Measurements from ENCODE around the gene SRF. TPM values are rescaled to one million over a fixed set of nuclear protein-coding genes. Genes with fewer than 3 reads are reported as not detected.

The SRF gene
- total and polyA plus RNA-seq, 12 donors, result 7.3 to 30.9 (median 23.0) TPM

DNA sequence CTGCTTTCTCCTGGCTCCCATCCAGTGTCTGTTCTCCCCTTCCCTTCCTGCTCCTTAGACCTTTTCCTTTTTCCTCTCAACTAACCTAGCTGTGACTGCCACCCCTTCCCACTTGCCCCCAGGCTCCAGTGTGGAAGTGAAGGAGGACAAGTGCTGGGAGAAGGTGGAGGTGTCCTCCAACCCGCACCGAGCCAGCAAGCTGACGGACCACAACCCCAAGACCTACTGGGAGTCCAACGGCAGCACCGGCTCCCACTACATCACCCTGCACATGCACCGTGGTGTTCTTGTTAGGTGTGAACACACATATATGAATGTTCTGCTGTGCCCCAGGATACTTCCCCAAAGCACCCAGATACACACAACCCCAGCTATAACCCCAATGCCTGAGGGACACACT lies 29.5 kb downstream of the SRF start:
- H3K9me3 ChIP-seq (replicated peaks in 1 of 3), result no peaks in the 10 kb centered on the region
- H3K4me3 ChIP-seq, result no peak overlapping the region
- H3K27ac ChIP-seq, result no peak overlapping the region
- intact Hi-C loops (cut with DNase I), result no loop called here
- WGBS, 4 donors, result 87 to 100% (median 96%) methylated on average over 4 to 6 of the region's 6 CpGs
- TF ChIP-seq, protein P1, sequence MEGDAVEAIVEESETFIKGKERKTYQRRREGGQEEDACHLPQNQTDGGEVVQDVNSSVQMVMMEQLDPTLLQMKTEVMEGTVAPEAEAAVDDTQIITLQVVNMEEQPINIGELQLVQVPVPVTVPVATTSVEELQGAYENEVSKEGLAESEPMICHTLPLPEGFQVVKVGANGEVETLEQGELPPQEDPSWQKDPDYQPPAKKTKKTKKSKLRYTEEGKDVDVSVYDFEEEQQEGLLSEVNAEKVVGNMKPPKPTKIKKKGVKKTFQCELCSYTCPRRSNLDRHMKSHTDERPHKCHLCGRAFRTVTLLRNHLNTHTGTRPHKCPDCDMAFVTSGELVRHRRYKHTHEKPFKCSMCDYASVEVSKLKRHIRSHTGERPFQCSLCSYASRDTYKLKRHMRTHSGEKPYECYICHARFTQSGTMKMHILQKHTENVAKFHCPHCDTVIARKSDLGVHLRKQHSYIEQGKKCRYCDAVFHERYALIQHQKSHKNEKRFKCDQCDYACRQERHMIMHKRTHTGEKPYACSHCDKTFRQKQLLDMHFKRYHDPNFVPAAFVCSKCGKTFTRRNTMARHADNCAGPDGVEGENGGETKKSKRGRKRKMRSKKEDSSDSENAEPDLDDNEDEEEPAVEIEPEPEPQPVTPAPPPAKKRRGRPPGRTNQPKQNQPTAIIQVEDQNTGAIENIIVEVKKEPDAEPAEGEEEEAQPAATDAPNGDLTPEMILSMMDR (IDR thresholded peaks at IDR 0.05), result no peak
- TF ChIP-seq POLR2A (IDR thresholded peaks at IDR 0.05), result no peak
- H3K4me1 ChIP-seq (replicated peaks in 1 of 2), result no peaks in the 10 kb centered on the region
- peaks cover 0 to 50% of the 10 kb centered on the region in 2 donors for H3K36me3 ChIP-seq (replicated peaks in 1 of 2)
- H3K27me3 ChIP-seq, result no peaks in the 10 kb centered on the region
- DNase-seq, result no peak

DNA sequence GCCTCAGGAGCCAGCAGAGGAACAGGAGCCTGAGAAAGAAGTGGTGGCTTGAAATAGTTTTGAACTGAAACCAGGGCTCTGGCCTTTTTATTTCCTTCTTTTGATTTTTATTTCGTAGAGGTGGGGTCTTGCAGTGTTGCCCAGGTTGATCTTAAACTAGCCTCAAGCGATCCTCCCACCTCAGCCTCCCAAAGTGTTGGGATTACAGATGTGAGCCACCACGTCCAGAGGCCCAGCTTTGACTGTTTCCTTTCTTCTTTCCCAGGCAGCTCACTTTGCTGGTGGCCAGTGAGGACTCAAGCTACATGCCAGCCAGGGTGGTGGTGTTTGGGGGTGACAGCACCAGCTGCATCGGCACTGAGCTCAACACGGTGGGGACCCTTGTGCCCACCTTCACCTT lies 31.4 kb downstream of the SRF start:
- intact Hi-C loops (cut with DNase I), result no loop called here
- 81 to 96% (median 87%) methylated on average over 3 to 5 of the region's 5 CpGs for WGBS, 4 donors
- peaks cover 0 to 31% of the 10 kb centered on the region in 2 donors for H3K36me3 ChIP-seq (replicated peaks in 1 of 2)
- no peak overlapping the region for H3K27ac ChIP-seq
- H3K4me3 ChIP-seq, result no peak overlapping the region
- TF ChIP-seq, protein P1 (IDR thresholded peaks at IDR 0.05), result no peak
- no peak for DNase-seq
- H3K9me3 ChIP-seq (replicated peaks in 1 of 3), result no peaks in the 10 kb centered on the region
- H3K27me3 ChIP-seq, result no peaks in the 10 kb centered on the region
- H3K4me1 ChIP-seq (replicated peaks in 1 of 2), result no peaks in the 10 kb centered on the region

DNA sequence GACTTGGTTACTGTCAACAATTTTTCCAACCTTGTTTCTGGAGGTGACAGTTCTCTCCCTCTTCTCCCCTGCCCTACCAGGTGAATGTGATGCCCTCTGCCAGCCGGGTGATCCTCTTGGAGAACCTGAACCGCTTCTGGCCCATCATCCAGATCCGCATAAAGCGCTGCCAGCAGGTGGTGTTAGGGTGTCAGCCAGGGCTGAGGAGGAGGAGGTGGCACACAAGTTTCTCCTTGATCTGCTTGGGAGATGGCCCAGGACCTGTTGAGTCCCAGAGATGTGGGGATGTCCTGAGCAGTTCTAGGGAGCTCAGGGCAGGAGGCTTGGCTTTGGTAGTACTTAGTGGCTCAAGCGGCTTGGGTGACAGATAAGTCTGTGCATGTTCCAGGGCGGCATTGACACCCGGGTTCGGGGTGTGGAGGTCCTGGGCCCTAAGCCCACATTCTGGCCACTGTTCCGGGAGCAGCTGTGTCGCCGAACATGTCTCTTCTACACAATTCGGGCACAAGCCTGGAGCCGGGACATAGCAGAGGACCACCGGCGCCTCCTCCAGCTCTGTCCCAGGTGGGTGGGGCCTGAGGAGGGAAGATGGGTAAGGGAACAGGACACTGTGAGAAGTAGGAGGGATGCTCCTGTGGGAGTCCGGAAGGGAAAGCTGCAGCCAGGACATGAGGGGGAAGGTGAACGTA lies 32.1 kb downstream of the SRF start:
- Histone ChIP-seq H3K9me3 (replicated peaks in 1 of 3) (no peaks in the 10 kb centered on the region), H3K4me3 (no peak overlapping the region), H3K27ac (no peak overlapping the region), H3K36me3 (replicated peaks in 1 of 2) (peaks cover 0 to 24% of the 10 kb centered on the region in 2 donors), H3K27me3 (no peaks in the 10 kb centered on the region), H3K4me1 (replicated peaks in 1 of 2) (no peaks in the 10 kb centered on the region)
- 92 to 95% (median 93%) methylated on average over 14 to 17 of the region's 17 CpGs for WGBS, 4 donors
- intact Hi-C loops (cut with DNase I), result no loop called here
- DNase-seq, result no peak
- TF ChIP-seq, protein P1 (IDR thresholded peaks at IDR 0.05), result no peak
- TF ChIP-seq POLR2A (IDR thresholded peaks at IDR 0.05), result no peak

DNA sequence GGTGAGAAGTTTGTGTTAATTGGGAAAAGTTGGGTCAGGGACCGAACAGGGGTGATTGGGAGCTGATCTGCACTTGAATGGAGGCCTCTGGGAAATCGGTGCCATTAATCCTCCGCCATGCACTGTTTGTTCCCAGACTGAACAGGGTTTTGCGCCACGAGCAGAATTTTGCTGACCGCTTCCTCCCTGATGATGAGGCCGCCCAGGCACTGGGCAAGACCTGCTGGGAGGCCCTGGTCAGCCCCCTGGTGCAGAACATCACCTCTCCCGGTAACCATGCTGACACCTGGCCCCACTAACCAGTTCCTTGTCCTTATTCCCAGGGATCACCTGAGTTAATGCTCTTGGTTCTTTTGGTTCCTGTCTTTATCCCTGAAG lies 32.6 kb downstream of the SRF start:
- Histone ChIP-seq H3K36me3 (replicated peaks in 1 of 2) (peaks cover 0 to 19% of the 10 kb centered on the region in 2 donors), H3K27me3 (no peaks in the 10 kb centered on the region), H3K27ac (no peak overlapping the region), H3K9me3 (replicated peaks in 1 of 3) (no peaks in the 10 kb centered on the region), H3K4me1 (replicated peaks in 1 of 2) (no peaks in the 10 kb centered on the region), H3K4me3 (no peak overlapping the region)
- 85 to 96% (median 89%) methylated on average over 7 to 8 of the region's 8 CpGs for WGBS, 4 donors
- intact Hi-C loops (cut with DNase I), result no loop called here
- TF ChIP-seq, protein P1 (IDR thresholded peaks at IDR 0.05), result no peak
- no peak for TF ChIP-seq POLR2A (IDR thresholded peaks at IDR 0.05)
- DNase-seq, result no peak
